PC-9 (cell line): ENCODE data around the gene CDH13. TPM values are rescaled to one million over a fixed set of nuclear protein-coding genes. Genes with fewer than 3 reads are reported as not detected.

Experiments used
- BruUV-seq: library from RNA; stranded (reverse); fragments of 400-500 nt; replicated peaks from 2 replicates; lab custom pipeline; 2021; lab: Mats Ljungman, UMichigan
- CTCF ChIA-PET: fragments of 300-600 bp; sonication (Branson Sonifier 250); formaldehyde crosslinking; loops from one replicate; lab custom pipeline; 2022; ENCODE audit warnings: antibody characterized with exemption; lab: Charles Lee
- POLR2A ChIA-PET: fragments of 300-600 bp; sonication (Branson Sonifier 250); formaldehyde crosslinking; loops from one replicate; lab custom pipeline; 2022; ENCODE audit warnings: antibody characterized with exemption; ENCODE audit not compliant: unreplicated experiment; lab: Charles Lee
- DNase-seq, 2 experiments: peaks; one replicate each; pipeline versions ENCODE4 v3.0.0 to v3.0.0-alpha.2; 2015 to 2022; ENCODE audit warnings: mixed read lengths in 1 of 2
- H2AFZ ChIP-seq: fragments of 200-600 bp; sonication (generic); 2 replicates; pipeline ENCODE4 v1.8.1; 2017; ENCODE audit warnings: antibody characterized with exemption
- H3F3A ChIP-seq: fragments of 200-600 bp; sonication (generic); 2 replicates; pipeline ENCODE4 v1.8.1; 2017; ENCODE audit warnings: antibody characterized with exemption, mild to moderate bottlenecking, low read depth; ENCODE audit not compliant: insufficient read depth
- H3K27ac ChIP-seq: fragments of 200-600 bp; sonication (generic); 2 replicates; pipeline ENCODE4 v1.6.1; 2016; ENCODE audit warnings: mixed run types
- H3K27me3 ChIP-seq: fragments of 200-600 bp; sonication (generic); 2 replicates; pipeline ENCODE4 v1.6.1; 2016; ENCODE audit warnings: low read depth, mixed run types; ENCODE audit not compliant: insufficient read depth
- H3K36me3 ChIP-seq: fragments of 200-600 bp; sonication (generic); 2 replicates; pipeline ENCODE4 v1.6.1; 2016; ENCODE audit warnings: low read depth, mixed run types
- H3K4me1 ChIP-seq: fragments of 200-600 bp; sonication (generic); replicated peaks from 2 replicates; pipeline ENCODE4 v1.6.1; 2016; ENCODE audit warnings: mixed run types; ENCODE audit not compliant: insufficient read depth
- H3K4me2 ChIP-seq: fragments of 200-600 bp; sonication (generic); 2 replicates; pipeline ENCODE4 v1.6.1; 2017; ENCODE audit warnings: mixed run types
- H3K4me3 ChIP-seq: fragments of 200-600 bp; sonication (generic); 2 replicates; pipeline ENCODE4 v1.6.1; 2016; ENCODE audit warnings: mixed run types
- H3K79me2 ChIP-seq: fragments of 200-600 bp; sonication (generic); 2 replicates; pipeline ENCODE4 v1.6.1; 2017; ENCODE audit warnings: low read depth, mixed run types
- H3K9me2 ChIP-seq: fragments of 200-600 bp; sonication (generic); 2 replicates; pipeline ENCODE4 v1.8.1; 2017; ENCODE audit warnings: mild to moderate bottlenecking; ENCODE audit not compliant: insufficient read depth
- H3K9me3 ChIP-seq: fragments of 200-600 bp; sonication (generic); 2 replicates; pipeline ENCODE4 v1.8.1; 2016; ENCODE audit warnings: low read depth; ENCODE audit not compliant: insufficient read depth
- H4K20me1 ChIP-seq: fragments of 200-600 bp; sonication (generic); 2 replicates; pipeline ENCODE4 v1.8.1; 2017; ENCODE audit not compliant: insufficient read depth
- EZH2 ChIP-seq: fragments of 200-600 bp; sonication (generic); IDR thresholded peaks from 2 replicates; pipeline ENCODE4 v1.8.0; 2017; ENCODE audit warnings: antibody characterized with exemption, low read depth
- intact Hi-C: fragments of 100-400 bp; cut with micrococcal nuclease; formaldehyde crosslinking; loops from one replicate; pipeline ENCODE4 v1.10.0; 2022; ENCODE audit not compliant: unreplicated experiment
- total RNA-seq: library from RNA; stranded (reverse); gene quantifications from 2 replicates; pipeline ENCODE4 v1.2.3, GENCODE V29; 2021
- TF ChIP-seq, protein P1 (sequence below): fragments of 200-600 bp; sonication (generic); conservative IDR thresholded peaks from 2 replicates; pipeline ENCODE4 v1.6.1; 2017; ENCODE audit warnings: mixed run types, antibody characterized with exemption, mild to moderate bottlenecking, moderate library complexity

CDH13 gene
- total RNA-seq, 1 experiment from 2014 or later: 0.24 TPM

DNA sequence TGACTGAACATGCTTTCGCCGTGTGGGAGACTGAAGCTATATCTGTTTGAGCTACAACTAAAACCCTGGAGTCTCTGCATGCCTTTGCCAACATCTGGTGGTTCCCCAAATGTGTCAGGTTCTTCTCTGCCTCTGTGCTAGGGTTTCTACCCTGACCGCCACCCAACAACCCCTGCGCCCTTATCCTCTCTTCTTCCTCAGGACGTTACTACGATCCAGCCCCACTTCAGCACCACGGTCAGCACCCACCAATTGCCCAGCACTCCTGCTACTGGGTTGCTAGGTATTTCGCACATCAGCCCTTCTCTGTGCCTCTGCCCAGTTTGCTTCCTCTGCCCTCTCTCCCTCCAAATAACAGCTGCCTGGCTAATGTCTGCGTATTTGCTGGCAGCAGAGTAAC is 1074.7 kb downstream of the CDH13 start:
- H3K36me3 ChIP-seq: no peaks in the 10 kb centered on the region
- no peaks in the 10 kb centered on the region for H3K79me2 ChIP-seq
- intact Hi-C loops: no loop called here
- DNase-seq: peak in 1 of 2 experiments; percentile 26
- no peak overlapping the region for H2AFZ ChIP-seq
- no peaks in the 10 kb centered on the region for H3F3A ChIP-seq
- no peaks in the 10 kb centered on the region for H3K4me1 ChIP-seq
- H3K4me2 ChIP-seq: no peak overlapping the region
- POLR2A ChIA-PET: no interaction called here
- BruUV-seq: no TSS peak
- H3K27ac ChIP-seq: no peak overlapping the region
- no peaks in the 10 kb centered on the region for H3K9me3 ChIP-seq
- CTCF ChIA-PET: no interaction called here
- peaks cover 73% of the 10 kb centered on the region for H3K27me3 ChIP-seq
- no peaks in the 10 kb centered on the region for H4K20me1 ChIP-seq
- no peak overlapping the region for H3K4me3 ChIP-seq
- TF ChIP-seq EZH2: no peak
- TF ChIP-seq, protein P1, sequence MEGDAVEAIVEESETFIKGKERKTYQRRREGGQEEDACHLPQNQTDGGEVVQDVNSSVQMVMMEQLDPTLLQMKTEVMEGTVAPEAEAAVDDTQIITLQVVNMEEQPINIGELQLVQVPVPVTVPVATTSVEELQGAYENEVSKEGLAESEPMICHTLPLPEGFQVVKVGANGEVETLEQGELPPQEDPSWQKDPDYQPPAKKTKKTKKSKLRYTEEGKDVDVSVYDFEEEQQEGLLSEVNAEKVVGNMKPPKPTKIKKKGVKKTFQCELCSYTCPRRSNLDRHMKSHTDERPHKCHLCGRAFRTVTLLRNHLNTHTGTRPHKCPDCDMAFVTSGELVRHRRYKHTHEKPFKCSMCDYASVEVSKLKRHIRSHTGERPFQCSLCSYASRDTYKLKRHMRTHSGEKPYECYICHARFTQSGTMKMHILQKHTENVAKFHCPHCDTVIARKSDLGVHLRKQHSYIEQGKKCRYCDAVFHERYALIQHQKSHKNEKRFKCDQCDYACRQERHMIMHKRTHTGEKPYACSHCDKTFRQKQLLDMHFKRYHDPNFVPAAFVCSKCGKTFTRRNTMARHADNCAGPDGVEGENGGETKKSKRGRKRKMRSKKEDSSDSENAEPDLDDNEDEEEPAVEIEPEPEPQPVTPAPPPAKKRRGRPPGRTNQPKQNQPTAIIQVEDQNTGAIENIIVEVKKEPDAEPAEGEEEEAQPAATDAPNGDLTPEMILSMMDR: no peak
- H3K9me2 ChIP-seq: no peaks in the 10 kb centered on the region

DNA sequence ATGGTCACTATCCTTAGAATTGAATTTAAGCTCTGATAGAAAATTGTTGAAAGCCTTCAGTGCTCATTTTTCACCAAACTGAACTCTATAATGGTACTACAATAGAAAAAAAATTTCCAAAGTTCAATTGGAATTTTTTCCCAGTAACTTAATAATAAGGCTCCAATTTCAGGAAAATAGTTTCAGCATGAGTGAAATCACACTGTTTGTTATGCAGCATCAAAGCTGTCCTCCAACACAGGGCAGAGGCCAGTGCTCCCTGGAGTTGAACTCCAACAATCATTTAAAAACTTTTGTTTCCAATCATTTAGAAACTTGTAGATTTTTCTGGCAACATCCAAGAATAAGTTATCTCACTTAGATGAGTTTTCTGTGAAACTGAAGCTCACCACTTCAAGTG is 1077.9 kb downstream of the CDH13 start:
- POLR2A ChIA-PET: no interaction called here
- peaks cover 72% of the 10 kb centered on the region for H3K27me3 ChIP-seq
- H2AFZ ChIP-seq: no peak overlapping the region
- CTCF ChIA-PET: no interaction called here
- H3K27ac ChIP-seq: no peak overlapping the region
- BruUV-seq: no TSS peak
- intact Hi-C loops: no loop called here
- no peak overlapping the region for H3K4me2 ChIP-seq
- H4K20me1 ChIP-seq: no peaks in the 10 kb centered on the region
- no peaks in the 10 kb centered on the region for H3F3A ChIP-seq
- no peak for DNase-seq
- no peaks in the 10 kb centered on the region for H3K9me2 ChIP-seq
- TF ChIP-seq, protein P1: no peak
- TF ChIP-seq EZH2: no peak
- H3K4me1 ChIP-seq: no peaks in the 10 kb centered on the region
- no peak overlapping the region for H3K4me3 ChIP-seq
- no peaks in the 10 kb centered on the region for H3K36me3 ChIP-seq
- no peaks in the 10 kb centered on the region for H3K79me2 ChIP-seq
- H3K9me3 ChIP-seq: no peaks in the 10 kb centered on the region

DNA sequence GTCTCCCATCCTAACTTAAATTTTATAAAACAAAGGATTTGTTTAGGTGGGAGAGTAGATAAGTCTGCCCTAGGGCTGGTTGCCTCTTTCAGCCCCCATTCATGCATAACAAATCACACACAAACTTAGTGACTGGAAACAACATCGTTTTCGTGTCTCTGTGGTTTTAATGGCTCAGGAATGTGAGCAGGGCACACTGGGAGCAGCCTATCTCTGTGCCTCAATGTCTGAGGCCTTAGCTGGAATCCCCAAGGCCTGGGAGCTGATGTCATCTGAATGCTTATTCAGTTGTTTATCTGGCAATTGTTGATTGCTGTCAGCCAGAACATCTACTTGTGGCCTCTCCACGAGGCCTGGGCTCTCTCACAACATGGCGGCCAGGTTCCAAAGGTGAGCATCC is 1079.1 kb downstream of the CDH13 start:
- H3K79me2 ChIP-seq: no peaks in the 10 kb centered on the region
- no peaks in the 10 kb centered on the region for H3K36me3 ChIP-seq
- no peak for DNase-seq
- no peaks in the 10 kb centered on the region for H3K9me2 ChIP-seq
- TF ChIP-seq, protein P1: no peak
- TF ChIP-seq EZH2: no peak
- H3K4me1 ChIP-seq: no peaks in the 10 kb centered on the region
- no peaks in the 10 kb centered on the region for H3K9me3 ChIP-seq
- no peak overlapping the region for H3K4me2 ChIP-seq
- no peaks in the 10 kb centered on the region for H4K20me1 ChIP-seq
- no peak overlapping the region for H3K27ac ChIP-seq
- POLR2A ChIA-PET: no interaction called here
- BruUV-seq: no TSS peak
- peaks cover 82% of the 10 kb centered on the region for H3K27me3 ChIP-seq
- no peaks in the 10 kb centered on the region for H3F3A ChIP-seq
- intact Hi-C loops: no loop called here
- H3K4me3 ChIP-seq: no peak overlapping the region
- CTCF ChIA-PET: no interaction called here
- no peak overlapping the region for H2AFZ ChIP-seq
